ENCODE data around the gene COL23A1. TPM values are rescaled to one million over a fixed set of nuclear protein-coding genes. Genes with fewer than 3 reads are reported as not detected.

COL23A1 gene
- total and polyA plus RNA-seq, 2 of the 8 experiments (the other 6 are each of a cell fraction or from before 2014, with no cell fraction given), result 3.1 to 4.7 TPM

- ChIA-PET POLR2A (ENCODE audit: partially characterized antibody) (no interaction called here), CTCF (ENCODE audit: partially characterized antibody) (interaction anchor here (0.5 to 10.0 kb wide), 10 partner anchors 13 to 1193 kb away, joined by 3 to 131 read pairs (median 6); partner anchors contain the start of gene COL23A1)
- Histone ChIP-seq H3K23me2 (ENCODE audit: low read depth, low read length) (no peaks in the 10 kb centered on the region), H3K27me3 (replicated peaks in 1 of 4; ENCODE audit: control insufficient read depth in 3 of 4, extremely low read depth in 1 of 4, insufficient read depth in 3 of 4, low read length in 3 of 4) (peaks cover 0 to 10% (median 2%) of the 10 kb centered on the region in 4 experiments; a peak in 4 of 7 replicates), H2AK5ac (ENCODE audit: low read depth, low read length) (no peak overlapping the region), H3K36me3 (ENCODE audit: control insufficient read depth in 2 of 4, insufficient read depth in 4 of 4, low read length in 3 of 4) (no peaks in the 10 kb centered on the region), H4K91ac (replicated peaks; ENCODE audit: insufficient read length, low read length) (no peak overlapping the region), H4K20me1 (replicated peaks in 1 of 2; ENCODE audit: control insufficient read depth in 1 of 2, insufficient read depth in 2 of 2, low read length in 2 of 2) (peaks cover 0 to 3% of the 10 kb centered on the region in 2 experiments), H3K18ac (ENCODE audit: extremely low read depth, low read length) (no peak overlapping the region), H2BK20ac (ENCODE audit: low read length) (no peak overlapping the region), H3K56ac (replicated peaks; ENCODE audit: insufficient read length, low read depth, low read length) (no peak overlapping the region), H4K5ac (ENCODE audit: insufficient read length, low read depth, low read length) (no peak overlapping the region), H3K79me1 (ENCODE audit: low read depth, low read length) (no peaks in the 10 kb centered on the region), H3K4me2 (ENCODE audit: insufficient read depth in 1 of 2, low read depth in 2 of 2, low read length in 2 of 2) (no peak overlapping the region), H3K4ac (replicated peaks; ENCODE audit: insufficient read length, low read depth, low read length) (no peak overlapping the region), H3K4me3 (ENCODE audit: extremely low read depth in 1 of 4, insufficient read depth in 2 of 4, low read depth in 3 of 4, low read length in 4 of 4) (no peak overlapping the region), H3K9ac (replicated peaks in 1 of 4; ENCODE audit: extremely low read depth in 1 of 4, low read depth in 3 of 4, low read length in 3 of 4) (no peak overlapping the region), H3K23ac (ENCODE audit: insufficient read length) (no peak overlapping the region), H3K9me3 (ENCODE audit: insufficient read depth in 2 of 2, low read depth in 1 of 2, low read length in 1 of 2) (no peaks in the 10 kb centered on the region), H3K14ac (ENCODE audit: insufficient read length) (no peak overlapping the region), H2BK5ac (ENCODE audit: low read depth, low read length) (no peak overlapping the region), H4K8ac (ENCODE audit: extremely low read depth, insufficient read depth, low read length) (no peak overlapping the region), H3K4me1 (replicated peaks in 1 of 4; ENCODE audit: control insufficient read depth in 3 of 4, insufficient read depth in 4 of 4, low read length in 3 of 4) (peaks cover 0 to 4% (median 2%) of the 10 kb centered on the region in 4 experiments; a peak in 2 of 7 replicates), H3K27ac (ENCODE audit: low read depth, low read length) (no peak overlapping the region), H2BK120ac (replicated peaks; ENCODE audit: low read depth, low read length) (no peak overlapping the region), H3K79me2 (ENCODE audit: control insufficient read depth in 1 of 2, insufficient read depth in 2 of 2, low read length in 2 of 2) (no peaks in the 10 kb centered on the region), H2BK12ac (ENCODE audit: low read depth, low read length) (no peak overlapping the region), H2AFZ (ENCODE audit: low read length) (no peak overlapping the region), H2BK15ac (ENCODE audit: low read length) (no peak overlapping the region)
- no peak for DNase-seq (ENCODE audit: low read depth in 1 of 2, low spot score in 2 of 2)
- FAIRE-seq, result no peak
- 94% methylated on average over 9 of the region's 9 CpGs; no CpG with 5 or more reads in 1 of the 2 experiments for WGBS, 2 experiments (ENCODE audit: extremely low coverage in 1 of 2, insufficient coverage in 1 of 2, insufficient read length in 1 of 2, insufficient replicate concordance in 2 of 2, low coverage in 1 of 2, low lambda C conversion rate in 2 of 2, missing lambda C conversion rate in 1 of 2)
- no peak for TF ChIP-seq POU5F1 (IDR thresholded peaks at IDR 0.05; ENCODE audit: low read depth, low read length)
- no peak for TF ChIP-seq GABPA (IDR thresholded peaks at IDR 0.05; ENCODE audit: borderline replicate concordance, insufficient read depth, low read length)
These were observed 312.8 kb downstream of the COL23A1 start for GRCh38 chr5:178277346-178277745.

Data from H1 (cell line).